Kidney (tissue), 14 donors: ENCODE data around the gene NSG1. TPM values are rescaled to one million over a fixed set of nuclear protein-coding genes. Genes with fewer than 3 reads are reported as not detected.

Source experiments
- DNase-seq, 5 donors: peaks; one replicate each; pipeline ENCODE4 v3.0.0-alpha.2; 2013 to 2020
- FAIRE-seq: peaks from 2 replicates; lab custom pipeline; 2012; peaks lifted over from hg19 to GRCh38; lab: Jason Lieb, UNC
- H3K27ac ChIP-seq, 2 donors: one replicate each; pipeline ENCODE4 v1.7.0; 2013; ENCODE audit warnings: low read depth in 2 of 2, low read length in 2 of 2, inconsistent platforms in 1 of 2
- H3K27me3 ChIP-seq: one replicate; pipeline ENCODE4 v1.7.1; 2013; ENCODE audit warnings: low read length, inconsistent platforms; ENCODE audit not compliant: control insufficient read depth, insufficient read depth
- H3K36me3 ChIP-seq, 3 donors: one replicate each; pipeline versions ENCODE4 v1.7.0 to v1.7.1; 2013; ENCODE audit warnings: low read length in 3 of 3, control low read depth in 1 of 3, inconsistent platforms in 1 of 3; ENCODE audit not compliant: insufficient read depth in 3 of 3, control insufficient read depth in 2 of 3
- H3K4me1 ChIP-seq, 3 donors: one replicate each; pipeline versions ENCODE4 v1.7.0 to v1.7.1; 2013; ENCODE audit warnings: low read length in 3 of 3, inconsistent platforms in 1 of 3, low read depth in 1 of 3; ENCODE audit not compliant: control insufficient read depth in 2 of 3, insufficient read depth in 2 of 3
- H3K4me3 ChIP-seq, 3 donors: one replicate each; pipeline versions ENCODE4 v1.7.0 to v1.8.1; 2013; ENCODE audit warnings: low read length in 3 of 3, control low read depth in 1 of 3, inconsistent platforms in 1 of 3
- H3K9ac ChIP-seq, 3 donors: one replicate each; pipeline versions ENCODE4 v1.7.0 to v1.7.1; 2013; ENCODE audit warnings: low read length in 3 of 3, control low read depth in 1 of 3, inconsistent platforms in 1 of 3
- H3K9me3 ChIP-seq, 3 donors: one replicate each; pipeline versions ENCODE4 v1.7.0 to v1.7.1; 2013; ENCODE audit warnings: low read length in 3 of 3, control low read depth in 1 of 3, inconsistent platforms in 1 of 3; ENCODE audit not compliant: control insufficient read depth in 2 of 3, insufficient read depth in 1 of 3
- intact Hi-C: fragments of 100-400 bp; cut with DNase I; formaldehyde crosslinking; loops from one replicate; pipeline ENCODE4 v1.11.1; 2022
- polyA plus RNA-seq: library from polyadenylated mRNA; stranded (reverse); fragments of 350-450 nt; fragmentation: Illumina TruSeq; extraction: RNeasy Lipid Tissue Mini Kit (QIAGEN cat#74804); gene quantifications from one replicate; pipeline ENCODE4 v1.2.3, GENCODE V29; 2014; ENCODE audit warnings: low read depth, low replicate concordance; ENCODE audit not compliant: insufficient read depth
- total RNA-seq: library from RNA; stranded (reverse); fragmentation: NEBNext Ultra II Directional; extraction: Animal tissue kit (Norgen Biotek cat#: 25700); gene quantifications from one replicate; pipeline ENCODE4 v1.2.1, GENCODE V29; 2021
- TF ChIP-seq, protein P1 (sequence below): IDR thresholded peaks from 3 replicates; pipeline ENCODE4 v1.5.1; 2012; ENCODE audit warnings: mild to moderate bottlenecking, moderate library complexity, borderline replicate concordance; ENCODE audit not compliant: insufficient read depth; ENCODE audit errors: extremely low read depth
- donor health status: control.
- donor health status: control.
- donor health status: control.
- donor health status: control.
- donor health status: control.
- donor health status: DM: yes; HTN: yes; CAD: no.
- donor health status: Normal renal cell carcinoma (clear cell type).

The NSG1 gene
- total and polyA plus RNA-seq, 2 donors from 2014 or later = 4.7 to 9.5 TPM

- no peak overlapping the region for H3K4me3 ChIP-seq
- H3K27ac ChIP-seq = no peak overlapping the region
- no peak for FAIRE-seq
- H3K36me3 ChIP-seq = no peaks in the 10 kb centered on the region
- DNase-seq = peak in 1 of 5 donors; percentile 45
- intact Hi-C loops = no loop called here
- no peaks in the 10 kb centered on the region for H3K9me3 ChIP-seq
- no peaks in the 10 kb centered on the region for H3K4me1 ChIP-seq
- no peak overlapping the region for H3K9ac ChIP-seq
- H3K27me3 ChIP-seq = no peaks in the 10 kb centered on the region
- TF ChIP-seq, protein P1, sequence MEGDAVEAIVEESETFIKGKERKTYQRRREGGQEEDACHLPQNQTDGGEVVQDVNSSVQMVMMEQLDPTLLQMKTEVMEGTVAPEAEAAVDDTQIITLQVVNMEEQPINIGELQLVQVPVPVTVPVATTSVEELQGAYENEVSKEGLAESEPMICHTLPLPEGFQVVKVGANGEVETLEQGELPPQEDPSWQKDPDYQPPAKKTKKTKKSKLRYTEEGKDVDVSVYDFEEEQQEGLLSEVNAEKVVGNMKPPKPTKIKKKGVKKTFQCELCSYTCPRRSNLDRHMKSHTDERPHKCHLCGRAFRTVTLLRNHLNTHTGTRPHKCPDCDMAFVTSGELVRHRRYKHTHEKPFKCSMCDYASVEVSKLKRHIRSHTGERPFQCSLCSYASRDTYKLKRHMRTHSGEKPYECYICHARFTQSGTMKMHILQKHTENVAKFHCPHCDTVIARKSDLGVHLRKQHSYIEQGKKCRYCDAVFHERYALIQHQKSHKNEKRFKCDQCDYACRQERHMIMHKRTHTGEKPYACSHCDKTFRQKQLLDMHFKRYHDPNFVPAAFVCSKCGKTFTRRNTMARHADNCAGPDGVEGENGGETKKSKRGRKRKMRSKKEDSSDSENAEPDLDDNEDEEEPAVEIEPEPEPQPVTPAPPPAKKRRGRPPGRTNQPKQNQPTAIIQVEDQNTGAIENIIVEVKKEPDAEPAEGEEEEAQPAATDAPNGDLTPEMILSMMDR = no peak
Measured at GRCh38 chr4:4408576-4409335, 21.9 kb downstream of the NSG1 start.

DNA sequence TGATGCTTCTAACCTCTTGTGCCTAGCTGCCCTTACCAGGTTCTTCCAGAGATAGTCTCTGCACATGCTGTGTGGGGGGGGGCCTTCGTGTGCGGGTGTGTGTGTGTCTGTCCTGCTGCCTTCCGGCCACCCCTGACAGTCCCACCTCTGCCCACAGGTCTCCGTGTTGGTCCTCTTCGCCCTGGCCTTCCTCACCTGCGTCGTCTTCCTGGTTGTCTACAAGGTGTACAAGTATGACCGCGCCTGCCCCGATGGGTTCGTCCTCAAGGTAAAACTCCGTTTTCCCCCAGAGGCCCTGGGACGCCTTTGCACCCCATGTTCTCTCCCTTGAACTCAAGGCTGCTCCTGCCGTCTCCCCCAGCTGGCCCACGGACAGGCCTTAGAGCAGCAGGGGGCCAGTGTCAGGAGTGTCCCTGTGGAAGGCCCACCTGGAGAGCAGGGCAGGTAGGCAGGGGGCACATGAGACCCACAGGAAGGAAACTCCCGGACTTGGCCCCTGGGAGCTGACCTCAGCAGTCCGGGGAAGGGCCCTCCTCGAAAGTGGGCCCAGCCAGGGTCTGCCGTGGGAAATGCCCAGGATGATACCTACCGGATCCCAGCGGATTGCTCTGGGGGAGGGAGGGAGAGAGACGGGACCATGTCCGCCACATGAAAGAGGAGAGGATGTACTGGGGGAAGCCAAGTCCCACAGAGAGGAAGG is 22.7 kb downstream of the NSG1 start:
- FAIRE-seq (no peak), DNase-seq (peak in 1 of 5 donors; percentile 54)
- intact Hi-C loops = no loop called here
- no peaks in the 10 kb centered on the region for H3K27me3 ChIP-seq
- no peak overlapping the region for H3K4me3 ChIP-seq
- H3K9me3 ChIP-seq = no peaks in the 10 kb centered on the region
- H3K9ac ChIP-seq = no peak overlapping the region
- H3K4me1 ChIP-seq = no peaks in the 10 kb centered on the region
- TF ChIP-seq, protein P1 = no peak
- H3K27ac ChIP-seq = no peak overlapping the region
- no peaks in the 10 kb centered on the region for H3K36me3 ChIP-seq

DNA sequence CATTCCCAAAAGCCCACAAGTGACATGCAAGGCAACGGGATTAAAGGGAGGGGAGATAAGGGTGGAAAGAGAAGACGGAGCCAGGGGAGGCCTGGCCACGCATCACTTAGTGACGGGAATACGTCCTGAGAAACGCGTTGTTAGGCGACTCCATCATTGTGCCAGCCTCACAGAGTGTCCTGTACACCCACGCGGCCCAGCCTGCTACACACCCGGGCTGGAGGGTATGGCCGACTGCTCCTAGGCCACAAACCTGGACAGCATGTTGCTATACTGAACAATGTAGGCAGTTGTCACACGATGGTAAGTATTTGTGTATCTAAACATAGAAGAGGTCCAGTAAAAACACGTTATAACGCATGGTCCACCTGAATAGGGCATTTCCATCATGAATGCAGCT is 23.4 kb downstream of the NSG1 start:
- Histone ChIP-seq H3K27me3 (no peaks in the 10 kb centered on the region), H3K9me3 (no peaks in the 10 kb centered on the region), H3K9ac (no peak overlapping the region), H3K4me3 (no peak overlapping the region), H3K36me3 (no peaks in the 10 kb centered on the region), H3K27ac (no peak overlapping the region), H3K4me1 (no peaks in the 10 kb centered on the region)
- TF ChIP-seq, protein P1 = no peak
- FAIRE-seq (no peak), DNase-seq (peak in 1 of 5 donors; percentile 43)
- intact Hi-C loops = no loop called here
